HCT116 (cell line): ENCODE measurements around the gene FFAR4. TPM values are rescaled to one million over a fixed set of nuclear protein-coding genes. Genes with fewer than 3 reads are reported as not detected.

Source experiments
- ATAC-seq: fragments of 200-7000 bp; cut with Tn5 transposase; 2 replicates; pipeline ENCODE4 v1.9.1; 2020; ENCODE audit warnings: mild to moderate bottlenecking, moderate library complexity
- BruUV-seq: library from RNA; stranded (reverse); fragments of 400-500 nt; replicated peaks from 2 replicates; lab custom pipeline; 2021; lab: Mats Ljungman, UMichigan
- CTCF ChIA-PET: fragments of 300-600 bp; sonication (Branson Sonifier 250); formaldehyde crosslinking; loops from one replicate; lab custom pipeline; 2021; ENCODE audit warnings: antibody characterized with exemption; lab: Charles Lee
- POLR2A ChIA-PET: fragments of 300-600, 350-600 bp; sonication (Branson Sonifier 250); formaldehyde crosslinking; loops from one replicate; lab custom pipeline; 2021; ENCODE audit warnings: antibody characterized with exemption; lab: Charles Lee
- RAD21 ChIA-PET, 2 experiments: fragments of 300-600 bp; sonication (Branson Sonifier 250); formaldehyde crosslinking; loops; one replicate each; lab custom pipeline; 2023; ENCODE audit warnings: low total read pairs in 2 of 2; ENCODE audit not compliant: uncharacterized antibody in 2 of 2, unreplicated experiment in 2 of 2, low non-redundant PET in 1 of 2; lab: Charles Lee
- DNase-seq: peaks from one replicate; pipeline ENCODE4 v3.0.0-alpha.2; 2010; ENCODE audit warnings: low read depth, low spot score
- H2AFZ ChIP-seq: fragments of 200-600 bp; shearing (Covaris generic), sonication (generic); 2 replicates; pipeline ENCODE4 v1.6.1; 2017; ENCODE audit warnings: low read depth, mixed run types, mixed read lengths, antibody characterized with exemption, low read length; ENCODE audit not compliant: poor library complexity, severe bottlenecking
- H3K27ac ChIP-seq: 2 replicates; pipeline ENCODE4 v1.5.1; 2012; ENCODE audit warnings: low read depth, low read length
- H3K27me3 ChIP-seq: fragments of 200-600 bp; sonication (generic); 2 replicates; pipeline ENCODE4 v1.6.1; 2016; ENCODE audit warnings: mixed run types, low read length, mixed read lengths; ENCODE audit not compliant: insufficient read depth
- H3K36me3 ChIP-seq, 2 experiments: fragments of 200-500 bp in 1 of 2; fragments of 200-600 bp in 1 of 2; sonication (Bioruptor generic) in 1 of 2; sonication (generic) in 1 of 2; 2 replicates each; pipeline versions ENCODE4 v1.5.1 to v1.6.1; 2014 to 2016; ENCODE audit warnings: low read length in 2 of 2, inconsistent platforms in 1 of 2, mixed read lengths in 1 of 2, mixed run types in 1 of 2; ENCODE audit not compliant: insufficient read depth in 2 of 2, control insufficient read depth in 1 of 2
- H3K4me1 ChIP-seq, 2 experiments: fragments of 200-600 bp in 1 of 2; sonication (generic) in 1 of 2; 2 replicates each; pipeline versions ENCODE4 v1.5.1 to v1.6.1; 2012 to 2017; ENCODE audit warnings: low read length in 2 of 2, inconsistent platforms in 1 of 2, mild to moderate bottlenecking in 1 of 2, mixed read lengths in 1 of 2, mixed run types in 1 of 2, moderate library complexity in 1 of 2; ENCODE audit not compliant: insufficient read depth in 2 of 2, control insufficient read depth in 1 of 2
- H3K4me2 ChIP-seq: fragments of 200-600 bp; sonication (generic); 2 replicates; pipeline ENCODE4 v1.6.1; 2017; ENCODE audit warnings: mixed run types, low read length, mixed read lengths
- H3K4me3 ChIP-seq, 2 experiments: fragments of 200-600 bp in 1 of 2; sonication (generic) in 1 of 2; replicated peaks in 1 of 2; 2 replicates each; pipeline ENCODE4 v1.5.1; 2011 to 2016; ENCODE audit warnings: low read length in 2 of 2, control low read depth in 1 of 2, low read depth in 1 of 2, mild to moderate bottlenecking in 1 of 2, mixed read lengths in 1 of 2, mixed run types in 1 of 2
- H3K79me2 ChIP-seq: fragments of 200-600 bp; sonication (generic); 2 replicates; pipeline ENCODE4 v1.6.1; 2017; ENCODE audit warnings: mild to moderate bottlenecking, mixed run types, low read length, moderate library complexity, mixed read lengths; ENCODE audit not compliant: insufficient read depth
- H3K9ac ChIP-seq: fragments of 200-600 bp; sonication (generic); 2 replicates; pipeline ENCODE4 v1.6.1; 2016; ENCODE audit warnings: low read length, mixed read lengths
- H3K9me2 ChIP-seq: fragments of 200-600 bp; sonication (generic), shearing (Covaris generic); 2 replicates; pipeline ENCODE4 v1.6.1; 2017; ENCODE audit warnings: mixed run types, mild to moderate bottlenecking, moderate library complexity; ENCODE audit not compliant: insufficient read depth
- H3K9me3 ChIP-seq, 2 experiments: fragments of 200-500 bp in 1 of 2; fragments of 200-600 bp in 1 of 2; sonication (Bioruptor generic) in 1 of 2; sonication (generic) in 1 of 2; 2 replicates each; pipeline ENCODE4 v1.6.1; 2014 to 2017; ENCODE audit warnings: low read length in 2 of 2, mixed read lengths in 2 of 2, inconsistent platforms in 1 of 2, low read depth in 1 of 2, mild to moderate bottlenecking in 1 of 2, mixed run types in 1 of 2, moderate library complexity in 1 of 2; ENCODE audit not compliant: control insufficient read depth in 1 of 2, insufficient read depth in 1 of 2
- H4K20me1 ChIP-seq: fragments of 200-600 bp; sonication (generic), shearing (Covaris generic); 2 replicates; pipeline ENCODE4 v1.6.1; 2017; ENCODE audit warnings: mixed run types, mild to moderate bottlenecking, moderate library complexity; ENCODE audit not compliant: insufficient read depth
- ATF3 ChIP-seq: IDR thresholded peaks from 2 replicates; pipeline ENCODE4 v1.6.1; 2012
- CBX3 ChIP-seq: IDR thresholded peaks from 2 replicates; pipeline ENCODE4 v1.6.1; 2012; ENCODE audit warnings: low read depth
- CEBPB ChIP-seq: IDR thresholded peaks from 2 replicates; pipeline ENCODE4 v1.6.1; 2012; ENCODE audit warnings: low read depth
- EGR1 ChIP-seq: IDR thresholded peaks from 2 replicates; pipeline ENCODE4 v1.6.1; 2012; ENCODE audit warnings: low read depth
- ELF1 ChIP-seq: IDR thresholded peaks from 2 replicates; pipeline ENCODE4 v1.6.1; 2012; ENCODE audit warnings: low read depth, borderline replicate concordance
- EZH2 ChIP-seq: fragments of 200-600 bp; sonication (generic); IDR thresholded peaks from 2 replicates; pipeline ENCODE4 v1.6.1; 2017; ENCODE audit warnings: antibody characterized with exemption, mixed run types
- MAX ChIP-seq: IDR thresholded peaks from 2 replicates; pipeline ENCODE4 v1.6.1; 2012
- POLR2A ChIP-seq: IDR thresholded peaks from 2 replicates; pipeline ENCODE4 v1.7.0; 2011; ENCODE audit warnings: borderline replicate concordance; ENCODE audit not compliant: insufficient read depth, insufficient read length; ENCODE audit errors: extremely low read depth
- POLR2AphosphoS5 ChIP-seq: IDR thresholded peaks from 2 replicates; pipeline ENCODE4 v1.6.1; 2011; ENCODE audit warnings: mild to moderate bottlenecking, low read depth, low read length, moderate library complexity
- RAD21 ChIP-seq: IDR thresholded peaks from 2 replicates; pipeline ENCODE4 v1.6.1; 2012; ENCODE audit warnings: low read depth, mild to moderate bottlenecking
- REST ChIP-seq: IDR thresholded peaks from 2 replicates; pipeline ENCODE4 v1.6.1; 2012; ENCODE audit warnings: low read depth
- SP1 ChIP-seq: IDR thresholded peaks from 2 replicates; pipeline ENCODE4 v1.6.1; 2012; ENCODE audit warnings: low read depth
- SRF ChIP-seq: IDR thresholded peaks from 2 replicates; pipeline ENCODE4 v1.6.1; 2012; ENCODE audit warnings: low read depth
- TCF7L2 ChIP-seq: IDR thresholded peaks from 2 replicates; pipeline ENCODE4 v1.7.0; 2011; ENCODE audit warnings: borderline replicate concordance, inconsistent platforms; ENCODE audit not compliant: insufficient read depth, insufficient read length; ENCODE audit errors: extremely low read depth
- YY1 ChIP-seq: IDR thresholded peaks from 2 replicates; pipeline ENCODE4 v1.6.1; 2011; ENCODE audit warnings: low read length, low read depth, moderate library complexity, mild to moderate bottlenecking; ENCODE audit not compliant: insufficient replicate concordance; ENCODE audit errors: extremely low read depth
- ZNF274 ChIP-seq: fragments of 200-500 bp; sonication (Bioruptor generic); IDR thresholded peaks from 2 replicates; pipeline ENCODE4 v1.6.1; 2014; ENCODE audit warnings: mild to moderate bottlenecking, low read depth, low read length, inconsistent platforms
- intact Hi-C: fragments of 100-400 bp; cut with micrococcal nuclease; formaldehyde crosslinking; loops from 2 replicates; pipeline ENCODE4 v1.10.0; 2022
- total RNA-seq: library from RNA; stranded (reverse); gene quantifications from one replicate; pipeline ENCODE4 v1.2.1, GENCODE V29; 2021; ENCODE audit not compliant: unreplicated experiment

The FFAR4 gene
- total RNA-seq, 1 experiment from 2014 or later, result not detected

GRCh38 chr10:93559490-93559889 lies 7.0 kb upstream of the FFAR4 start:
- no peaks in the 10 kb centered on the region for H3K36me3 ChIP-seq
- intact Hi-C loops, result no loop called here
- no peak overlapping the region for H3K4me2 ChIP-seq
- no peaks in the 10 kb centered on the region for H3K9me2 ChIP-seq
- CTCF ChIA-PET, result interaction anchor here (1.2 kb wide), 1 partner anchor 17 kb away, joined by 3 read pairs; no protein-coding TSS in a partner anchor
- H3K27ac ChIP-seq, result no peak overlapping the region
- POLR2A ChIA-PET, result no interaction called here
- no peak overlapping the region for H2AFZ ChIP-seq
- RAD21 ChIA-PET, result no interaction called here
- H3K79me2 ChIP-seq, result no peaks in the 10 kb centered on the region
- no peak for DNase-seq
- no peak for ATAC-seq
- TF ChIP-seq ELF1 (no peak), SP1 (no peak), POLR2A (no peak), REST (no peak), YY1 (no peak), RAD21 (no peak), EGR1 (no peak), CBX3 (no peak), ATF3 (no peak), CEBPB (no peak), EZH2 (no peak), ZNF274 (no peak), MAX (no peak), POLR2AphosphoS5 (no peak), TCF7L2 (no peak), SRF (no peak)
- TF ChIP-seq, all 23 proteins: peak for 0
- no peaks in the 10 kb centered on the region for H3K9me3 ChIP-seq
- H3K9ac ChIP-seq, result no peak overlapping the region
- BruUV-seq, result no TSS peak
- no peak overlapping the region for H3K4me3 ChIP-seq
- no peaks in the 10 kb centered on the region for H3K27me3 ChIP-seq
- no peaks in the 10 kb centered on the region for H4K20me1 ChIP-seq
- H3K4me1 ChIP-seq, result peaks cover 0 to 7% of the 10 kb centered on the region in 2 experiments; a peak in 2 of 4 replicates
